IgD-negative memory B cell (primary cell): ENCODE measurements around the gene NUDT9. TPM values are rescaled to one million over a fixed set of nuclear protein-coding genes. Genes with fewer than 3 reads are reported as not detected.

Experiments used
- H3K27ac Mint-ChIP-seq, 3 donors: one replicate each; pipeline ENCODE4 v1.8.0; 2020 to 2022; ENCODE audit warnings: mild to moderate bottlenecking in 3 of 3, mixed read lengths in 3 of 3, moderate library complexity in 1 of 3
- H3K27me3 Mint-ChIP-seq: one replicate; pipeline ENCODE4 v1.8.0; 2021; ENCODE audit warnings: mixed read lengths
- H3K36me3 Mint-ChIP-seq: one replicate; pipeline ENCODE4 v1.8.0; 2020; ENCODE audit warnings: mild to moderate bottlenecking, mixed read lengths
- H3K4me1 Mint-ChIP-seq, 3 donors: one replicate each; pipeline ENCODE4 v1.8.0; 2020 to 2022; ENCODE audit warnings: mixed read lengths in 3 of 3, mild to moderate bottlenecking in 1 of 3
- H3K4me3 Mint-ChIP-seq, 4 donors: one replicate each; pipeline ENCODE4 v1.8.0; 2020 to 2022; ENCODE audit warnings: mild to moderate bottlenecking in 4 of 4, mixed read lengths in 4 of 4, moderate library complexity in 3 of 4
- H3K9me3 Mint-ChIP-seq, 3 donors: one replicate each; pipeline ENCODE4 v1.8.0; 2020 to 2021; ENCODE audit warnings: mixed read lengths in 3 of 3, mild to moderate bottlenecking in 1 of 3
- polyA plus RNA-seq: library from polyadenylated mRNA; unstranded; fragments of 300-500 nt; fragmentation: Illumina TruSeq; gene quantifications from one replicate; pipeline ENCODE4 v1.2.3, GENCODE V29; 2021

NUDT9 gene
- polyA plus RNA-seq, 1 donor from 2014 or later, result 23.6 TPM

DNA sequence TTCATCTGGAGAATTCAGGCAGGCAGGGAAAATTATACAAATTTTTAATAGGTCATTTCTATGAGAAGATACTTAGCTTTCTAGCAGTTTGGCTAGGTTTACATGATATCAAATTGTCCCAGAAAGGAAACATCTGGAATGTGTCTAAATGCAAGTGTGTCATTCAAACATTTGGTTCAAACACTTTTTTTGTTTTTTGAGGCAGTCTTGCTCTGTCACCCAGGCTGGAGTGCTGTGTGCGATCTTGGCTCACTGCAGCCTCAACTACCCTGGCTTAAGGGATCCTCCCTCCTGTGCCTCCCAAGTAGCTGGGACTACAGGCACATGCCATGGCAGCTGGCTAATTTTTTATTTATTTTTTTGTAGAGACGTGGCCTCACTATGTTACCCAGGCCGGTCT is 75.2 kb downstream of the NUDT9 start:
- Mint-ChIP-seq H3K36me3 (peaks cover 3% of the 10 kb centered on the region), H3K27ac (no peak overlapping the region), H3K9me3 (peaks cover 0 to 3% (median 0%) of the 10 kb centered on the region in 3 donors), H3K4me3 (peak overlapping the region in 1 of 4 donors; percentile 50), H3K4me1 (peaks cover 2 to 19% (median 15%) of the 10 kb centered on the region in 3 donors), H3K27me3 (peaks cover 5% of the 10 kb centered on the region)

DNA sequence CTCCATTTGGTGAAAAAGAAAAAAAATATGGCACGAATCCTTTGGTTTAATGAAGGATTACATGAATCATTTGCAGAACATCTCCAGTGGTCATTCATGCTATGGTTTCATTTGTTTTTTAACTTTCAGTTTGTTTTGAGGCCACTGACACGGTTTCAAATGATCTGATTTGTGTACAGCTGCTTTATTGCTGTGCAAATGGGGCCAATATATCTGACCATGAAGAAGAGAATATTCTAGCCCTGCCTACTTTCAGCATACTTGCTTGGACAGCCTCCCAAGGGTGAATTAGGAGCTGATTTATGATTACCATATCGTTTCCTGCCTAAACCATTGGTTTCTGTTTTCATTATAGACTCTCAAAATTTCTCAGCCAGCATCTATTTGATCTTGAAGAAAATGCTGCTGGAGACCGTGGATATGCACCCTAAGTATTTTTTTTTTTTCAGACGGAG is 76.1 kb downstream of the NUDT9 start:
- Mint-ChIP-seq H3K27me3 (peaks cover 7% of the 10 kb centered on the region), H3K36me3 (peaks cover 3% of the 10 kb centered on the region), H3K9me3 (peaks cover 0 to 3% (median 0%) of the 10 kb centered on the region in 3 donors), H3K4me3 (no peak overlapping the region), H3K27ac (no peak overlapping the region), H3K4me1 (peaks cover 2 to 15% (median 15%) of the 10 kb centered on the region in 3 donors)

DNA sequence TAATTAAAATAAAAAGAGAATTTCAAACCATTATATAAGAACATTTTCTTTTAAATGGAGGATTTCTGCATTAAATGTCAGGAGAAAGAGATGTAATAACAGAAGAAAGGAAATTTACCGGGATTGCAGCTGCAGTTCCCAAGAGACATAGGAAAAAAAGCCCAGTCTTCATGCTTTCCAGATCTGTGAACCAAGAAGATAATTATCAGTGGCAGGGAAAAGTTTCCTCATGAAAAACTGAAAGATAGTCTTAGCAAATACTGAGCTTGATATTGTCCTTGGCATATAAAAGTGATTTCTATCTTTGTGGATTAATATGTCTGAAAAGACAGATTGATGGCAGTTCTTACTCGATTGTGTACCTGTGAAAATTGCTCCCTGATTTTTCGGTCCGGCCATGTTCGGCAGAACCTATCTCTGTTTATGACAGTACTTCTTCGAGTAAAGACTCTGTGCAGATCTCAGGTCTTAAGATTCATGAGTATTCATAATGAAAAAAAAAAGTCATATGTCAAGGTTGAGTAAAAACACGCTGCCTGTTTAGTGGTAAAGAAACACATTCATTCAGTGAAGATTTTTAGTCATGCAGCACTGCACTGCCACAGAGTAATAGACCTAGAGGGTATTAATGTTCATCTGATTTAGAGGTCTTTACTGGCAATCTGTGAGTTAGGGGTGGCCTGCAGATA is 77.2 kb downstream of the NUDT9 start:
- Mint-ChIP-seq H3K27ac (no peak overlapping the region), H3K27me3 (peaks cover 7% of the 10 kb centered on the region), H3K9me3 (no peaks in the 10 kb centered on the region), H3K36me3 (no peaks in the 10 kb centered on the region), H3K4me1 (peaks cover 2 to 15% (median 15%) of the 10 kb centered on the region in 3 donors), H3K4me3 (peak overlapping the region in 1 of 4 donors; percentile 9)

DNA sequence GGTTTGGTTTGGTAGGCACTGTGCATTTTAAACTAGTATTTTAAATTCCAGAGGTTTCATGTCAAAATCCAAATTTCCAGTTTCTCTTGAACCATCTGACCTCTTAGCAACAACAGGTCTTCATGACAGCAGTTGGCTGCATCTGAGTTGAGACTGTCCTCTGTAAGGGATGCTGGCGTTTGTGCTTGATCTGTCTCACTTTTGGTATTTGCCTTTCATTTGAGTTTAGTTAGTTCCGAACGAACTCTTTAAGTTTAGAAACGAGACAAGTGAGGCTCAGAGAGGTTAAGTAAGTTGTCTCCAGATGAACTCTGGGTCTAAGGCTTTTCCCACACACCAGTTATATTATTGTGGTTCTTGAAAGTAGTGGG is 77.7 kb downstream of the NUDT9 start:
- H3K4me3 Mint-ChIP-seq, result peak overlapping the region in 1 of 4 donors; percentile 9
- peaks cover 2 to 15% (median 15%) of the 10 kb centered on the region in 3 donors for H3K4me1 Mint-ChIP-seq
- no peaks in the 10 kb centered on the region for H3K9me3 Mint-ChIP-seq
- no peaks in the 10 kb centered on the region for H3K36me3 Mint-ChIP-seq
- peaks cover 7% of the 10 kb centered on the region for H3K27me3 Mint-ChIP-seq
- H3K27ac Mint-ChIP-seq, result no peak overlapping the region

DNA sequence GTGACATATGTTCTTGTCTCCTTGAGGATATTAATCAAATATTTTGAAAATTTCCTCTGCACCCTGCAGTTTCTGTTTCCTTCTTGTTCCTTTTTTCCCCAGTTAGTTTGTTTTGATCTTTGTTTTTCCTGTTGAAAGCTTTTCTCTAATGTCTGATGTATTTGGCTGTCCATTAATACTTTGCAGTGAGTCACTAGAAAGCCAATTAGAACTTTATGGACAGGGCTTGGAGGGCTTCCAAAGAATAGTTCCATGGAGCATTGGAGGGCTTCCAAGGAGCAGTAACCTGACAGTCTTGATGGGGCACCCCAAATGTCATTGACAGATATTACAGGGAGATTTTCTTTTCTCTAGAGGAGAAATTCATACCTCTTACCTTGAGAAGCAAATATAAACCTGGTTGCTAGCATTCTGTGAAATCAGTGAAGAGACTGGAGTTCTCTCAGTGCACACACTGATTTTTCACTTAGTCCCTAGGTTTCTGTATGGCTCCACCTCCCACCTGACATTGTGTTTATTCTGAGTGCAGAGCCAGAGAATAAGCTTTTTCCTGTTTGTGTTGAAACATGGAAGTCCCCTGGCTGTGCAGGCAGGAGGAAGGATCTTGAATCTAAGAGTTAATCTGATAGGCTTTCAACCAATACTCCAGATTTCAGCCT is 80.3 kb downstream of the NUDT9 start:
- H3K4me3 Mint-ChIP-seq, result no peak overlapping the region
- no peaks in the 10 kb centered on the region for H3K36me3 Mint-ChIP-seq
- no peak overlapping the region for H3K27ac Mint-ChIP-seq
- no peaks in the 10 kb centered on the region for H3K9me3 Mint-ChIP-seq
- H3K27me3 Mint-ChIP-seq, result peaks cover 7% of the 10 kb centered on the region
- H3K4me1 Mint-ChIP-seq, result peaks cover 2 to 15% (median 12%) of the 10 kb centered on the region in 3 donors

DNA sequence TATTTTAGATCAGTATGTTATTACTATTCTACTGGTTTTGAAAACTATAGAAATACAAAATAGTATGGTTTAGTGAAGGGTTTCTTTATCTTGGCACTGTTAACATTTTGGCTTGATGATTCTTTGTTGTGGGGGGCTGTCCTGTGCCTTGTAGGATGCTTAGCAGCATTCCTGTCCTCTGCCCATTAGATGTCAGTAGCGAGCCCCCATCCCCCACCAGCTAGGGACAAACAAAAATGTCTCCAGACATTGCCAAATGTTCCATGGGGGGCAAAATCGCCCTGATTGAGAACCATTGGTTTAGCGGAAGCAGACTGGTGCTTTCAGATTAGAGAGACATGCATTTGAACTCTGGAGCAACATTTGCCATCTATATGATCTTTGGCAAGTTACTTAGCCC is 83.5 kb downstream of the NUDT9 start:
- Mint-ChIP-seq H3K4me1 (no peaks in the 10 kb centered on the region), H3K4me3 (no peak overlapping the region), H3K9me3 (no peaks in the 10 kb centered on the region), H3K27ac (no peak overlapping the region), H3K27me3 (peaks cover 3% of the 10 kb centered on the region), H3K36me3 (peaks cover 1% of the 10 kb centered on the region)

DNA sequence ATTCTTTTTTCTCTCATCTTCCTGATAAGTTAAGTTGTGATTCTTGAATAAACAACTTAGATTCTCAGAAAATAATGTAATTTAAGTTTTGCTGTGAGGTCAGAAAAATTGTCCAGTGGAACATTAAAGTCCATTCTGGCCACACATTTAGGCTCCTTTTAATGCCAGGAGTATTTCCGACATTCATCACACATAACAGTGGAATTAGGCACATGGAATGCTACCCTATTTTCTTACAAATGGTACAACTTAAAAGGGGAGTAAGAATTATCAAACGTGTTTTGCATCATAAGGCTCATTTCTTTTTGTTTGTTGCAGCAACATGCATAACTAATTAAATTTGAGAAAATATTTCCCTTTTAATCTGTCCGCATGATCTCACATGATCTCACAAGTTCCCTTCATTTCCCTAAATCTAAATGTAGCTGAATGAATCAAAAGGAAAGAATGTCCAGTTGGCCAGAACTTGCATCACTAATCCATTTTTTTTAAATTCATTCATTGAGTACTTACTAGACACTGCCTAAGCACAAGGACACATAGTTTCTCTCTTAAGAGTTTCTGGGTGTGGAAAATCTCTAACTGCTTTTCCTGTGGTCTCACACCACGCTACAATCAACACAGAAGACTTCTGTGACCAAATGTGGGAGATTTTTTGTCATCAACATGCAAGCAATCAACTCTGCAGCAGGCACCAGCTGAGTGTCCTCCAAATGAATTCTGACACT is 84.8 kb downstream of the NUDT9 start:
- H3K4me3 Mint-ChIP-seq, result no peak overlapping the region
- peaks cover 3% of the 10 kb centered on the region for H3K36me3 Mint-ChIP-seq
- H3K4me1 Mint-ChIP-seq, result peaks cover 0 to 2% (median 0%) of the 10 kb centered on the region in 3 donors
- H3K27ac Mint-ChIP-seq, result no peak overlapping the region
- no peaks in the 10 kb centered on the region for H3K9me3 Mint-ChIP-seq
- H3K27me3 Mint-ChIP-seq, result peaks cover 3% of the 10 kb centered on the region

Other genes starting within 250 kb of the NUDT9 start
- gene KLHL8, start 202.0 kb upstream of the NUDT9 start, polyA plus RNA-seq, result 13.3 TPM
- not detected for gene HSD17B13, start 99.7 kb upstream of the NUDT9 start, polyA plus RNA-seq
- 59.5 TPM for gene HSD17B11, start 31.4 kb upstream of the NUDT9 start, polyA plus RNA-seq
- not detected for gene SPARCL1, start 106.8 kb downstream of the NUDT9 start, polyA plus RNA-seq
- gene DSPP, start 186.0 kb downstream of the NUDT9 start, polyA plus RNA-seq, result not detected
- gene DMP1, start 227.7 kb downstream of the NUDT9 start, polyA plus RNA-seq, result not detected